HG02623 (cell line): ENCODE results near the gene MAPK11.

Experiments used
- ATAC-seq: cut with Tn5 transposase; IDR thresholded peaks from one replicate; pipeline ENCODE4 v1.9.1; 2021; ENCODE audit warnings: moderate library complexity; ENCODE audit not compliant: unreplicated experiment

Gene MAPK11

GRCh38 chr22:50308597-50308935 is 38.4 kb upstream of the MAPK11 start:
- ATAC-seq, result no peak

GRCh38 chr22:50307890-50308596 is 37.9 kb upstream of the MAPK11 start:
- no peak for ATAC-seq

GRCh38 chr22:50306753-50307749 is 36.9 kb upstream of the MAPK11 start, which contains the start of gene PLXNB2:
Gene PLXNB2 (minus strand): TSS chr22:50307646. CDS start chr22:50290584, 17,062 bp downstream.
- no peak for ATAC-seq

GRCh38 chr22:50305923-50306566 is 35.9 kb upstream of the MAPK11 start:
- no peak for ATAC-seq

GRCh38 chr22:50305393-50305922 is 35.3 kb upstream of the MAPK11 start:
- no peak for ATAC-seq

- ATAC-seq, result no peak
Measured at GRCh38 chr22:50304528-50305392, 34.6 kb upstream of the MAPK11 start.

GRCh38 chr22:50303848-50304527 is 33.8 kb upstream of the MAPK11 start:
- ATAC-seq, result no peak

GRCh38 chr22:50303515-50303847 is 33.3 kb upstream of the MAPK11 start:
- no peak for ATAC-seq

- ATAC-seq, result no peak
Measured at GRCh38 chr22:50302564-50302963, 32.4 kb upstream of the MAPK11 start.

GRCh38 chr22:50302041-50302541 is 31.9 kb upstream of the MAPK11 start:
- no peak for ATAC-seq

- ATAC-seq, result no peak
Measured at GRCh38 chr22:50301581-50301991, 31.4 kb upstream of the MAPK11 start.

- ATAC-seq, result no peak
Measured at GRCh38 chr22:50300620-50301257, 30.6 kb upstream of the MAPK11 start.

GRCh38 chr22:50299785-50300619 is 29.8 kb upstream of the MAPK11 start:
- no peak for ATAC-seq

GRCh38 chr22:50298937-50299784 is 29.0 kb upstream of the MAPK11 start:
- ATAC-seq, result no peak

GRCh38 chr22:50298266-50298637 is 28.1 kb upstream of the MAPK11 start:
- ATAC-seq, result no peak

GRCh38 chr22:50297510-50298265 is 27.5 kb upstream of the MAPK11 start:
- ATAC-seq, result no peak
